CD14-positive monocyte (primary cell): ENCODE results near the gene ARID1B. TPM values are rescaled to one million over a fixed set of nuclear protein-coding genes. Genes with fewer than 3 reads are reported as not detected.
A peak's percentile ranks its signal among the peaks of the same experiment; 100 is the strongest.

Experiments
- DNase-seq, 3 donors: peaks; one replicate each; pipeline ENCODE4 v3.0.0-alpha.2; 2011 to 2022
- H2AFZ ChIP-seq: 2 replicates; pipeline ENCODE4 v1.6.0; 2012; ENCODE audit warnings: mild to moderate bottlenecking, low read depth, low read length, inconsistent platforms; ENCODE audit not compliant: insufficient read depth, poor library complexity, severe bottlenecking
- H3K27ac ChIP-seq, 2 donors: 1 replicate in 1 of 2; 2 replicates in 1 of 2; pipeline ENCODE4 v1.5.1; 2012 to 2013; ENCODE audit warnings: low read length in 2 of 2, control low read depth in 1 of 2, inconsistent platforms in 1 of 2, low read depth in 1 of 2, mild to moderate bottlenecking in 1 of 2
- H3K27me3 ChIP-seq, 2 donors: one replicate each; pipeline versions ENCODE4 v1.6.0 to v1.6.1; 2011 to 2013; ENCODE audit warnings: low read length in 2 of 2; ENCODE audit not compliant: control insufficient read depth in 2 of 2, insufficient read depth in 2 of 2
- H3K36me3 ChIP-seq, 2 donors: replicated peaks in 1 of 2; 1 replicate in 1 of 2; 2 replicates in 1 of 2; pipeline versions ENCODE4 v1.5.1 to v1.6.1; 2012 to 2013; ENCODE audit warnings: low read length in 2 of 2, control low read depth in 1 of 2, inconsistent platforms in 1 of 2, mild to moderate bottlenecking in 1 of 2; ENCODE audit not compliant: insufficient read depth in 2 of 2, control insufficient read depth in 1 of 2
- H3K4me1 ChIP-seq, 2 donors: 1 replicate in 1 of 2; 2 replicates in 1 of 2; pipeline versions ENCODE4 v1.5.1 to v1.6.1; 2012 to 2013; ENCODE audit warnings: low read length in 2 of 2, control low read depth in 1 of 2, inconsistent platforms in 1 of 2, mild to moderate bottlenecking in 1 of 2, moderate library complexity in 1 of 2; ENCODE audit not compliant: insufficient read depth in 2 of 2, control insufficient read depth in 1 of 2
- H3K4me2 ChIP-seq: replicated peaks from 2 replicates; pipeline ENCODE3; 2012; ENCODE audit warnings: low read length, moderate library complexity, mild to moderate bottlenecking; ENCODE audit not compliant: poor library complexity, severe bottlenecking; ENCODE audit errors: extremely low read depth
- H3K4me3 ChIP-seq, 3 experiments: fragments of 200-600 bp in 1 of 3; sonication (generic) in 1 of 3; replicated peaks in 1 of 3; 1 replicate in 2 of 3; 2 replicates in 1 of 3; pipeline ENCODE4 v1.5.1; 2011 to 2013; ENCODE audit warnings: low read length in 3 of 3, mild to moderate bottlenecking in 3 of 3, control low read depth in 2 of 3, low read depth in 2 of 3, inconsistent platforms in 1 of 3, moderate library complexity in 1 of 3
- H3K79me2 ChIP-seq: 2 replicates; pipeline ENCODE4 v1.6.0; 2012; ENCODE audit warnings: mild to moderate bottlenecking, control low read depth, inconsistent platforms, low read length, moderate library complexity; ENCODE audit not compliant: insufficient read depth
- H3K9ac ChIP-seq: 2 replicates; pipeline ENCODE4 v1.6.0; 2017; ENCODE audit warnings: low read length, mild to moderate bottlenecking; ENCODE audit not compliant: insufficient read depth, poor library complexity, severe bottlenecking
- H3K9me3 ChIP-seq, 2 donors: replicated peaks in 1 of 2; 1 replicate in 1 of 2; 2 replicates in 1 of 2; pipeline versions ENCODE4 v1.5.1 to v1.6.1; 2012 to 2013; ENCODE audit warnings: low read length in 2 of 2, control low read depth in 1 of 2; ENCODE audit not compliant: control insufficient read depth in 1 of 2, insufficient read depth in 1 of 2
- H4K20me1 ChIP-seq: 2 replicates; pipeline ENCODE4 v1.6.0; 2012; ENCODE audit warnings: mild to moderate bottlenecking, low read length, control low read depth, moderate library complexity; ENCODE audit not compliant: insufficient read depth
- H3K27ac Mint-ChIP-seq, 7 donors: one replicate each; pipeline ENCODE4 v1.8.0; 2020; ENCODE audit warnings: mild to moderate bottlenecking in 7 of 7, mixed read lengths in 7 of 7, moderate library complexity in 6 of 7, inconsistent platforms in 2 of 7
- H3K27me3 Mint-ChIP-seq, 3 donors: one replicate each; pipeline ENCODE4 v1.8.0; 2021 to 2022; ENCODE audit warnings: low read depth in 3 of 3, mild to moderate bottlenecking in 3 of 3, mixed read lengths in 3 of 3, moderate library complexity in 3 of 3, inconsistent platforms in 1 of 3
- H3K36me3 Mint-ChIP-seq, 2 donors: one replicate each; pipeline ENCODE4 v1.8.0; 2020; ENCODE audit warnings: mixed read lengths in 2 of 2, inconsistent platforms in 1 of 2, mild to moderate bottlenecking in 1 of 2
- H3K4me1 Mint-ChIP-seq: one replicate; pipeline ENCODE4 v1.8.0; 2020; ENCODE audit warnings: mild to moderate bottlenecking, mixed read lengths
- H3K4me3 Mint-ChIP-seq, 2 donors: one replicate each; pipeline ENCODE4 v1.8.0; 2020; ENCODE audit warnings: mild to moderate bottlenecking in 2 of 2, mixed read lengths in 2 of 2, moderate library complexity in 1 of 2
- H3K9me3 Mint-ChIP-seq, 7 donors: one replicate each; pipeline ENCODE4 v1.8.0; 2020 to 2022; ENCODE audit warnings: mixed read lengths in 7 of 7, mild to moderate bottlenecking in 6 of 7, moderate library complexity in 6 of 7, inconsistent platforms in 2 of 7
- CTCF ChIP-seq: fragments of 200-600 bp; IDR thresholded peaks from one replicate; pipeline ENCODE4 v1.8.0; 2022; ENCODE audit warnings: antibody characterized with exemption, mild to moderate bottlenecking
- WGBS: methylation state at CpG from one replicate; pipeline ENCODE4 v1.1.5; 2013; ENCODE audit warnings: missing lambda C conversion rate; ENCODE audit not compliant: insufficient coverage; 5-methylcytosine and 5-hydroxymethylcytosine counted together
- intact Hi-C, 2 donors: fragments of 100-400 bp; cut with micrococcal nuclease; formaldehyde crosslinking; loops; one replicate each; pipeline versions ENCODE4 v1.15.0 to v1.15.1; 2023
- polyA plus RNA-seq, 3 donors: library from polyadenylated mRNA; depleted of rRNA in 1 of 3; unstranded in 2 of 3; stranded (reverse) in 1 of 3; fragments of 300-500 nt in 2 of 3; fragments of >200 nt in 1 of 3; fragmentation: Illumina TruSeq in 2 of 3; gene quantifications; 1 replicate in 2 of 3; 2 replicates in 1 of 3; pipeline ENCODE4 v1.2.3, GENCODE V29; 2012 to 2021

ARID1B gene
- polyA plus RNA-seq, 3 donors, result 3.2 to 22.1 (median 3.8) TPM

DNA sequence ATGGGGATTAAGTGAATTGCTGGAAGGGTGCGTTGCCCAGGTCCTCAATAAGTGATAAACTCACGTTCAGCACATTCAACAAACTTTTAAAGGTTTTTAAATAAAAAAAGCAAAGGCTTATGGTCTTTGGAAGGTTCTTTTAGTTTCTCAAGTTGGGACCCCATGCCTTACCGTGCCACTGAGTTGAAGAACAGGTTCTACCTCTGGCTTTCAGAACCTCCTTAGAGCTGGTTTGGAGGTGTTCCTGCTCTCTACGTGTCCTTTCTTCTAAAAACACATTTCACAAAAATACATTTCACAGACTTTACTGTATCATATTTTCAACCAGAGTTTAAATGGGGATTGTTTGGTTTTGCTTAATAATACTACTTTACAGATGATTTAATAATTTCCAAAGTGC lies 29.0 kb downstream of the ARID1B start:
- H3K27ac Mint-ChIP-seq, result peak overlapping the region in 2 of 7 donors; percentile 30
- Histone ChIP-seq H3K9ac (no peak overlapping the region), H3K9me3 (no peaks in the 10 kb centered on the region), H3K4me3 (no peak overlapping the region), H2AFZ (no peak overlapping the region), H3K36me3 (no peaks in the 10 kb centered on the region), H3K79me2 (peaks cover 99% of the 10 kb centered on the region), H4K20me1 (peaks cover 100% of the 10 kb centered on the region), H3K27ac (peak overlapping the region in 1 of 2 donors; percentile 2), H3K4me2 (no peak overlapping the region), H3K4me1 (peaks cover 12 to 23% of the 10 kb centered on the region in 2 donors), H3K27me3 (no peaks in the 10 kb centered on the region)
- DNase-seq, result no peak
- H3K9me3 Mint-ChIP-seq, result peaks cover 0 to 4% (median 2%) of the 10 kb centered on the region in 7 donors
- intact Hi-C loops, result no loop called here
- H3K36me3 Mint-ChIP-seq, result peaks cover 2% of the 10 kb centered on the region in 2 donors
- H3K27me3 Mint-ChIP-seq, result no peaks in the 10 kb centered on the region
- H3K4me3 Mint-ChIP-seq, result no peak overlapping the region
- no peak for TF ChIP-seq CTCF
- peaks cover 49% of the 10 kb centered on the region for H3K4me1 Mint-ChIP-seq
- WGBS, result no CpG with 5 or more reads among the region's 4 CpGs

- Mint-ChIP-seq H3K4me3 (peak overlapping the region in 1 of 2 donors; percentile 67), H3K27me3 (no peaks in the 10 kb centered on the region), H3K27ac (peak overlapping the region in 3 of 7 donors; percentile 22 to 41 (median 40)), H3K4me1 (peaks cover 46% of the 10 kb centered on the region), H3K36me3 (peaks cover 2% of the 10 kb centered on the region in 2 donors), H3K9me3 (peaks cover 0 to 4% (median 2%) of the 10 kb centered on the region in 7 donors)
- H3K4me3 ChIP-seq, result no peak overlapping the region
- 100% methylated on average over 2 of the region's 11 CpGs for WGBS
- H3K27me3 ChIP-seq, result no peaks in the 10 kb centered on the region
- no peak for TF ChIP-seq CTCF
- intact Hi-C loops, result no loop called here
- H3K36me3 ChIP-seq, result no peaks in the 10 kb centered on the region
- H3K4me2 ChIP-seq, result no peak overlapping the region
- peak; percentile 17 to 45 (median 28) for DNase-seq
- no peak overlapping the region for H3K27ac ChIP-seq
- H3K79me2 ChIP-seq, result peaks cover 99% of the 10 kb centered on the region
- H4K20me1 ChIP-seq, result peaks cover 100% of the 10 kb centered on the region
- no peaks in the 10 kb centered on the region for H3K9me3 ChIP-seq
- H2AFZ ChIP-seq, result no peak overlapping the region
- peaks cover 12 to 26% of the 10 kb centered on the region in 2 donors for H3K4me1 ChIP-seq
- H3K9ac ChIP-seq, result no peak overlapping the region
Measured at GRCh38 chr6:156807028-156807427, 29.9 kb downstream of the ARID1B start.
